Esophagus (tissue), 2 donors: ENCODE measurements around the gene CDK3. TPM values are rescaled to one million over a fixed set of nuclear protein-coding genes. Genes with fewer than 3 reads are reported as not detected.
A peak's percentile ranks its signal among the peaks of the same experiment; 100 is the strongest.
"Not testable (repeated sequence)": the region's sequence is repeated elsewhere in the genome, so short reads cannot be mapped to it uniquely, and the experiment has no call there.

Experiments used
- H3K27ac ChIP-seq, 2 donors: one replicate each; pipeline ENCODE4 v1.5.1; 2013; ENCODE audit warnings: low read depth in 2 of 2, mild to moderate bottlenecking in 2 of 2, inconsistent platforms in 1 of 2, low read length in 1 of 2, moderate library complexity in 1 of 2
- H3K27me3 ChIP-seq, 2 donors: one replicate each; pipeline ENCODE4 v1.6.1; 2013; ENCODE audit warnings: low read length in 2 of 2, control low read depth in 1 of 2, mild to moderate bottlenecking in 1 of 2; ENCODE audit not compliant: insufficient read depth in 2 of 2, control insufficient read depth in 1 of 2
- H3K36me3 ChIP-seq, 2 donors: one replicate each; pipeline ENCODE4 v1.6.1; 2013; ENCODE audit warnings: low read length in 1 of 2; ENCODE audit not compliant: control insufficient read depth in 2 of 2, insufficient read depth in 2 of 2
- H3K4me1 ChIP-seq, 2 donors: one replicate each; pipeline ENCODE4 v1.6.1; 2013; ENCODE audit warnings: low read length in 1 of 2; ENCODE audit not compliant: control insufficient read depth in 2 of 2, insufficient read depth in 2 of 2
- H3K4me3 ChIP-seq, 2 donors: one replicate each; pipeline ENCODE4 v1.5.1; 2013; ENCODE audit warnings: low read length in 2 of 2, mild to moderate bottlenecking in 2 of 2, low read depth in 1 of 2, moderate library complexity in 1 of 2
- H3K9me3 ChIP-seq, 2 donors: one replicate each; pipeline ENCODE4 v1.6.1; 2013; ENCODE audit warnings: mild to moderate bottlenecking in 2 of 2, low read depth in 1 of 2, low read length in 1 of 2, moderate library complexity in 1 of 2; ENCODE audit not compliant: control insufficient read depth in 2 of 2, insufficient read depth in 1 of 2
- WGBS, 2 donors: extraction: QIAGEN DNeasy Blood & Tissue Kit; methylation state at CpG; one replicate each; pipeline ENCODE4 v1.1.7; 2013; 5-methylcytosine and 5-hydroxymethylcytosine counted together
- polyA plus RNA-seq, 2 donors: library from polyadenylated mRNA; stranded (reverse); fragments of 200-250 nt; gene quantifications; one replicate each; pipeline ENCODE4 v1.2.3, GENCODE V29; 2013
- donor health status: healthy with polysubstance abuse.
- donor health status: Bipolar disorder and iron deficiency.

The CDK3 gene
- polyA plus RNA-seq, 2 donors, result 6.5 to 16.2 TPM

GRCh38 chr17:76034428-76035350, 34.0 kb downstream of the CDK3 start:
- H3K27ac ChIP-seq, result no peak overlapping the region
- no peak overlapping the region for H3K4me3 ChIP-seq
- no peaks in the 10 kb centered on the region for H3K9me3 ChIP-seq
- peaks cover 7 to 11% of the 10 kb centered on the region in 2 donors for H3K36me3 ChIP-seq
- H3K27me3 ChIP-seq, result no peaks in the 10 kb centered on the region
- H3K4me1 ChIP-seq, result no peaks in the 10 kb centered on the region
- WGBS, 2 donors, result 82 to 87% methylated on average over 13 of the region's 13 CpGs

- H3K36me3 ChIP-seq, result peaks cover 23 to 29% of the 10 kb centered on the region in 2 donors
- 51 to 55% methylated on average over 22 of the region's 22 CpGs for WGBS, 2 donors
- no peak overlapping the region for H3K4me3 ChIP-seq
- H3K27ac ChIP-seq, result no peak overlapping the region
- H3K4me1 ChIP-seq, result no peaks in the 10 kb centered on the region
- no peaks in the 10 kb centered on the region for H3K9me3 ChIP-seq
- H3K27me3 ChIP-seq, result no peaks in the 10 kb centered on the region
Measured at GRCh38 chr17:76036497-76037261, 36.0 kb downstream of the CDK3 start.

GRCh38 chr17:76038050-76038449, 37.4 kb downstream of the CDK3 start:
- Histone ChIP-seq H3K4me3 (no peak overlapping the region), H3K36me3 (peaks cover 23 to 34% of the 10 kb centered on the region in 2 donors), H3K27me3 (no peaks in the 10 kb centered on the region), H3K27ac (no peak overlapping the region), H3K9me3 (no peaks in the 10 kb centered on the region), H3K4me1 (no peaks in the 10 kb centered on the region)
- 63 to 65% methylated on average over 3 of the region's 3 CpGs for WGBS, 2 donors

- Histone ChIP-seq H3K9me3 (no peaks in the 10 kb centered on the region), H3K27me3 (no peaks in the 10 kb centered on the region), H3K27ac (no peak overlapping the region), H3K4me1 (no peaks in the 10 kb centered on the region), H3K4me3 (no peak overlapping the region), H3K36me3 (peaks cover 31 to 42% of the 10 kb centered on the region in 2 donors)
- WGBS, 2 donors, result 76 to 80% methylated on average over 6 of the region's 6 CpGs
Measured at GRCh38 chr17:76039121-76039520, 38.5 kb downstream of the CDK3 start.

GRCh38 chr17:76040376-76040775, 39.7 kb downstream of the CDK3 start:
- peak overlapping the region in 1 of 2 donors; percentile 0 for H3K27ac ChIP-seq
- H3K4me3 ChIP-seq, result no peak overlapping the region
- H3K27me3 ChIP-seq, result no peaks in the 10 kb centered on the region
- H3K9me3 ChIP-seq, result no peaks in the 10 kb centered on the region
- WGBS, 2 donors, result 66 to 84% methylated on average over 6 of the region's 6 CpGs
- H3K4me1 ChIP-seq, result peaks cover 0 to 4% of the 10 kb centered on the region in 2 donors
- H3K36me3 ChIP-seq, result peaks cover 34 to 50% of the 10 kb centered on the region in 2 donors

- not testable (repeated sequence) for H3K9me3 ChIP-seq, H3K27ac ChIP-seq, H3K4me3 ChIP-seq, H3K4me1 ChIP-seq, H3K27me3 ChIP-seq
- 96 to 97% methylated on average over 3 of the region's 3 CpGs for WGBS, 2 donors
- peaks cover 34 to 63% of the 10 kb centered on the region in 2 donors for H3K36me3 ChIP-seq
Measured at GRCh38 chr17:76042868-76043267, 42.2 kb downstream of the CDK3 start.

GRCh38 chr17:76044475-76045007, 43.9 kb downstream of the CDK3 start:
- H3K9me3 ChIP-seq, H3K27me3 ChIP-seq, H3K4me1 ChIP-seq: not testable (repeated sequence)
- Histone ChIP-seq H3K36me3 (peaks cover 33 to 62% of the 10 kb centered on the region in 2 donors), H3K4me3 (peak overlapping the region in 1 of 2 donors; percentile 16), H3K27ac (peak overlapping the region; percentile 87 to 94)
- 63 to 68% methylated on average over 11 of the region's 11 CpGs for WGBS, 2 donors

GRCh38 chr17:76046064-76046463, 45.4 kb downstream of the CDK3 start:
- no peak overlapping the region for H3K4me3 ChIP-seq
- H3K9me3 ChIP-seq, result no peaks in the 10 kb centered on the region
- H3K36me3 ChIP-seq, result peaks cover 18 to 50% of the 10 kb centered on the region in 2 donors
- H3K27me3 ChIP-seq, result no peaks in the 10 kb centered on the region
- peaks cover 2 to 6% of the 10 kb centered on the region in 2 donors for H3K4me1 ChIP-seq
- peak overlapping the region; percentile 80 to 83 for H3K27ac ChIP-seq
- WGBS, 2 donors, result 66 to 72% methylated on average over 8 of the region's 8 CpGs

GRCh38 chr17:76048025-76048605, 47.5 kb downstream of the CDK3 start:
- H3K9me3 ChIP-seq, result no peaks in the 10 kb centered on the region
- peaks cover 15 to 41% of the 10 kb centered on the region in 2 donors for H3K36me3 ChIP-seq
- 83 to 85% methylated on average over 9 of the region's 9 CpGs for WGBS, 2 donors
- peaks cover 2 to 8% of the 10 kb centered on the region in 2 donors for H3K4me1 ChIP-seq
- no peak overlapping the region for H3K4me3 ChIP-seq
- no peak overlapping the region for H3K27ac ChIP-seq
- no peaks in the 10 kb centered on the region for H3K27me3 ChIP-seq
